ENCODE data around the gene ANKS1A. TPM values are rescaled to one million over a fixed set of nuclear protein-coding genes. Genes with fewer than 3 reads are reported as not detected.

The ANKS1A gene
- total RNA-seq, 1 experiment from 2014 or later: 28.5 TPM

- peaks cover 12% of the 10 kb centered on the region for H3K4me1 ChIP-seq (replicated peaks; ENCODE audit: insufficient read depth)
- no peaks in the 10 kb centered on the region for H3K27me3 ChIP-seq (ENCODE audit: insufficient read depth, low read depth)
- ChIA-PET CTCF (no interaction called here), POLR2A (ENCODE audit: unreplicated experiment) (no interaction called here)
- no peak for DNase-seq
- H3K36me3 ChIP-seq (ENCODE audit: low read depth): no peaks in the 10 kb centered on the region; the same call in 1 of the 2 replicates
- H3K79me2 ChIP-seq (ENCODE audit: low read depth): peaks cover 71% of the 10 kb centered on the region
- H3K4me3 ChIP-seq: no peak overlapping the region
- peak overlapping the region; percentile 48 for H3K27ac ChIP-seq
- intact Hi-C loops (cut with micrococcal nuclease; ENCODE audit: unreplicated experiment): no loop called here
- no peaks in the 10 kb centered on the region for H3K9me3 ChIP-seq (ENCODE audit: insufficient read depth, low read depth)
- no peak overlapping the region for H2AFZ ChIP-seq
- H3K4me2 ChIP-seq: no peak overlapping the region
- TF ChIP-seq CTCF (conservative IDR thresholded peaks at IDR 0.05) (no peak), EZH2 (IDR thresholded peaks at IDR 0.05; ENCODE audit: low read depth) (no peak)
- BruUV-seq (replicated peaks): no TSS peak
- H3F3A ChIP-seq (ENCODE audit: insufficient read depth, low read depth): no peaks in the 10 kb centered on the region; the same call in 1 of the 2 replicates
- no peaks in the 10 kb centered on the region for H3K9me2 ChIP-seq (ENCODE audit: insufficient read depth)
- H4K20me1 ChIP-seq (ENCODE audit: insufficient read depth): peaks cover 9% of the 10 kb centered on the region
Observed at GRCh38 chr6:34901930-34902329, 12.9 kb downstream of the ANKS1A start.

- Histone ChIP-seq H3K9me2 (ENCODE audit: insufficient read depth) (no peaks in the 10 kb centered on the region), H3K4me1 (replicated peaks; ENCODE audit: insufficient read depth) (peaks cover 12% of the 10 kb centered on the region), H3K4me3 (no peak overlapping the region), H3K9me3 (ENCODE audit: insufficient read depth, low read depth) (no peaks in the 10 kb centered on the region), H3F3A (ENCODE audit: insufficient read depth, low read depth) (no peaks in the 10 kb centered on the region; the same call in 1 of the 2 replicates), H3K79me2 (ENCODE audit: low read depth) (peaks cover 72% of the 10 kb centered on the region), H2AFZ (no peak overlapping the region), H3K27ac (no peak overlapping the region), H3K4me2 (no peak overlapping the region), H3K36me3 (ENCODE audit: low read depth) (no peaks in the 10 kb centered on the region; the same call in 1 of the 2 replicates), H3K27me3 (ENCODE audit: insufficient read depth, low read depth) (no peaks in the 10 kb centered on the region), H4K20me1 (ENCODE audit: insufficient read depth) (peaks cover 6% of the 10 kb centered on the region; the same call in 1 of the 2 replicates)
- CTCF ChIA-PET: no interaction called here
- no peak for DNase-seq
- intact Hi-C loops (cut with micrococcal nuclease; ENCODE audit: unreplicated experiment): no loop called here
- POLR2A ChIA-PET (ENCODE audit: unreplicated experiment): no interaction called here
- no TSS peak for BruUV-seq (replicated peaks)
- TF ChIP-seq EZH2 (IDR thresholded peaks at IDR 0.05; ENCODE audit: low read depth): no peak
- TF ChIP-seq CTCF (conservative IDR thresholded peaks at IDR 0.05): no peak
Observed at GRCh38 chr6:34904990-34905613, 16.0 kb downstream of the ANKS1A start.

GRCh38 chr6:34906826-34907225, 17.8 kb downstream of the ANKS1A start:
- CTCF ChIA-PET: no interaction called here
- POLR2A ChIA-PET (ENCODE audit: unreplicated experiment): no interaction called here
- TF ChIP-seq EZH2 (IDR thresholded peaks at IDR 0.05; ENCODE audit: low read depth) (no peak), CTCF (conservative IDR thresholded peaks at IDR 0.05) (no peak)
- intact Hi-C loops (cut with micrococcal nuclease; ENCODE audit: unreplicated experiment): no loop called here
- Histone ChIP-seq H3K9me3 (ENCODE audit: insufficient read depth, low read depth) (no peaks in the 10 kb centered on the region), H4K20me1 (ENCODE audit: insufficient read depth) (peaks cover 12% of the 10 kb centered on the region; the same call in 1 of the 2 replicates), H3F3A (ENCODE audit: insufficient read depth, low read depth) (peaks cover 12% of the 10 kb centered on the region; the same call in 1 of the 2 replicates), H3K27me3 (ENCODE audit: insufficient read depth, low read depth) (no peaks in the 10 kb centered on the region), H3K36me3 (ENCODE audit: low read depth) (no peaks in the 10 kb centered on the region), H3K4me3 (no peak overlapping the region), H3K27ac (no peak overlapping the region), H3K4me1 (replicated peaks; ENCODE audit: insufficient read depth) (peaks cover 9% of the 10 kb centered on the region), H3K4me2 (no peak overlapping the region), H3K9me2 (ENCODE audit: insufficient read depth) (no peaks in the 10 kb centered on the region), H3K79me2 (ENCODE audit: low read depth) (peaks cover 68% of the 10 kb centered on the region), H2AFZ (no peak overlapping the region)
- BruUV-seq (replicated peaks): no TSS peak
- no peak for DNase-seq

All from PC-9 (cell line).